HepG2 (cell line): ENCODE results near the gene XPO5. TPM values are rescaled to one million over a fixed set of nuclear protein-coding genes. Genes with fewer than 3 reads are reported as not detected.

Source experiments
- ETV6 ChIP-seq: sonication (generic); formaldehyde crosslinking; conservative IDR thresholded peaks from 2 replicates; pipeline ENCODE4 v1.4.0; 2020; ENCODE audit warnings: missing genetic modification reagents
- FIP1L1 ChIP-seq: fragments of 200-400 bp; formaldehyde crosslinking; IDR thresholded peaks from 2 replicates; pipeline ENCODE4 v1.6.1; 2018; ENCODE audit warnings: low read depth, mild to moderate bottlenecking, low read length, moderate library complexity, borderline replicate concordance; ENCODE audit not compliant: insufficient read depth
- FOXK2 ChIP-seq: fragments of 450-650 bp; IDR thresholded peaks from 2 replicates; pipeline ENCODE4 v1.6.1; 2016
- MEIS2 ChIP-seq: sonication (generic); formaldehyde crosslinking; IDR thresholded peaks from 2 replicates; pipeline ENCODE4 v1.9.0; 2021; ENCODE audit warnings: mild to moderate bottlenecking, missing genetic modification reagents
- PHF8 ChIP-seq: sonication (generic); formaldehyde crosslinking; IDR thresholded peaks from 2 replicates; pipeline ENCODE4 v1.5.0; 2020; ENCODE audit warnings: missing genetic modification reagents
- REXO4 ChIP-seq: sonication (generic); formaldehyde crosslinking; IDR thresholded peaks from 2 replicates; pipeline ENCODE4 v1.8.0; 2022; ENCODE audit warnings: missing genetic modification reagents, mild to moderate bottlenecking, borderline replicate concordance
- ZFP82 ChIP-seq: sonication (generic); formaldehyde crosslinking; IDR thresholded peaks from 2 replicates; pipeline ENCODE4 v1.5.1; 2020; ENCODE audit warnings: mild to moderate bottlenecking, missing genetic modification reagents, borderline replicate concordance
- ZKSCAN8 ChIP-seq: IDR thresholded peaks from 2 replicates; pipeline ENCODE4 v1.6.1; 2016; ENCODE audit warnings: borderline replicate concordance, missing genetic modification reagents, missing compliant biosample characterization
- ZNF282 ChIP-seq: fragments of 450-650 bp; IDR thresholded peaks from 2 replicates; pipeline ENCODE4 v1.6.1; 2018; ENCODE audit not compliant: partially characterized antibody
- ZNF326 ChIP-seq: sonication (generic); formaldehyde crosslinking; IDR thresholded peaks from 2 replicates; pipeline ENCODE4 v1.4.0; 2020; ENCODE audit warnings: missing genetic modification reagents, borderline replicate concordance
- ZNF33A ChIP-seq: sonication (generic); formaldehyde crosslinking; IDR thresholded peaks from 2 replicates; pipeline ENCODE4 v1.5.1; 2020; ENCODE audit warnings: missing genetic modification reagents, mild to moderate bottlenecking, moderate library complexity, borderline replicate concordance
- ZNF383 ChIP-seq: sonication (generic); formaldehyde crosslinking; IDR thresholded peaks from 2 replicates; pipeline ENCODE4 v1.4.0; 2020; ENCODE audit warnings: missing genetic modification reagents, mild to moderate bottlenecking, borderline replicate concordance
- ZNF558 ChIP-seq: sonication (generic); formaldehyde crosslinking; IDR thresholded peaks from 2 replicates; pipeline ENCODE4 v1.9.0; 2022; ENCODE audit warnings: mild to moderate bottlenecking, missing genetic modification reagents, borderline replicate concordance
- ZNF577 ChIP-seq: sonication (generic); formaldehyde crosslinking; IDR thresholded peaks from 2 replicates; pipeline ENCODE4 v1.4.0; 2020; ENCODE audit warnings: mild to moderate bottlenecking, low read depth, missing genetic modification reagents, borderline replicate concordance
- ZNF605 ChIP-seq: sonication (generic); formaldehyde crosslinking; IDR thresholded peaks from 2 replicates; pipeline ENCODE4 v1.8.0; 2022; ENCODE audit warnings: mild to moderate bottlenecking, missing genetic modification reagents
- ZNF703 ChIP-seq: sonication (generic); formaldehyde crosslinking; IDR thresholded peaks from 2 replicates; pipeline ENCODE4 v1.5.1; 2020; ENCODE audit warnings: missing genetic modification reagents, mild to moderate bottlenecking, moderate library complexity, borderline replicate concordance
- ZSCAN25 ChIP-seq: sonication (generic); formaldehyde crosslinking; IDR thresholded peaks from 2 replicates; pipeline ENCODE4 v1.8.0; 2022; ENCODE audit warnings: mild to moderate bottlenecking, missing genetic modification reagents
- ZSCAN9 ChIP-seq: IDR thresholded peaks from 2 replicates; pipeline ENCODE4 v1.6.1; 2016; ENCODE audit warnings: borderline replicate concordance
- polyA plus RNA-seq, 8 experiments: library from polyadenylated mRNA; depleted of rRNA in 3 of 8; stranded (reverse) in 7 of 8; unstranded in 1 of 8; fragments of >200 nt; fragmentation: Illumina TruSeq in 4 of 8; extraction: Trizol in 4 of 8; gene quantifications; 2 replicates each; pipeline versions ENCODE4 v1.2.1 to v1.2.3, GENCODE V29; 2011 to 2016; ENCODE audit warnings: low read depth in 4 of 8, missing spikeins in 1 of 8, mixed read lengths in 1 of 8; ENCODE audit not compliant: insufficient read depth in 1 of 8
- total RNA-seq, 5 experiments: library from RNA; depleted of rRNA; stranded (reverse); fragments of >200 nt; fragmentation: Illumina TruSeq; extraction: Trizol; gene quantifications; 2 replicates each; pipeline ENCODE4 v1.2.3, GENCODE V29; 2016; ENCODE audit warnings: low read depth in 1 of 5
- TF ChIP-seq, protein P1 (sequence below): sonication (generic); formaldehyde crosslinking; IDR thresholded peaks from 2 replicates; pipeline ENCODE4 v1.4.0; 2020; ENCODE audit warnings: mild to moderate bottlenecking, missing genetic modification reagents, borderline replicate concordance
- TF ChIP-seq, protein P2 (sequence below): sonication (generic); formaldehyde crosslinking; IDR thresholded peaks from 2 replicates; pipeline ENCODE4 v1.5.1; 2020; ENCODE audit warnings: missing genetic modification reagents, mild to moderate bottlenecking, borderline replicate concordance
- TF ChIP-seq, protein P3 (sequence below): sonication (generic); formaldehyde crosslinking; IDR thresholded peaks from 2 replicates; pipeline ENCODE4 v1.5.0; 2020; ENCODE audit warnings: mild to moderate bottlenecking, low read depth, missing genetic modification reagents, borderline replicate concordance
- TF ChIP-seq, protein P4 (sequence below): sonication (generic); formaldehyde crosslinking; conservative IDR thresholded peaks from 2 replicates; pipeline ENCODE4 v1.8.0; 2022; ENCODE audit warnings: mild to moderate bottlenecking, moderate library complexity, missing genetic modification reagents
- TF ChIP-seq, protein P5 (sequence below): sonication (generic); formaldehyde crosslinking; IDR thresholded peaks from 2 replicates; pipeline ENCODE4 v1.4.0; 2020; ENCODE audit warnings: missing genetic modification reagents, borderline replicate concordance

The XPO5 gene
- total and polyA plus RNA-seq, 2 of the 13 experiments (the other 11 are each of a cell fraction or from before 2014, with no cell fraction given), result 52.2 to 68.0 TPM

DNA sequence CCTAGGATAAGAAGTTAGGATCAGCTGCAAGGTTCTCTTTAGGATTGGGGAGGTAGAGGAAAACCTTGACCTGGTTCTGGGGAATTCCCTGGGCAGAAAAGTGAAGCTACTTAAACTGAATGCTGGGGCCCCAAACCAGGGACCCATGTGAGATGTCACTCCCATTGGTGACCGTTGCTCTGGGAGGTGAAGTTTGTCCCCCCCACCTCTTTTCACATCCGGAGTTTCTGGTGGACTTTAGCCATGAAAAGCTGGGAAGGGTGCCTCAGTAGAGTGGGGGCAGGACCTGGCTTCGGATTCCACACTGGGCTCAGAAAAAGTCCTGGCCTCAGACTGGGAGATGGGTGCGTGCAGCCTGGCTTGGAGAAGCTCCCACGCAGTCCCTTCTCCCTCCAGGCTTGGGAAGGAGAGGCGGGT is 85.3 kb downstream of the XPO5 start (continued):
- no peak for TF ChIP-seq FIP1L1
- TF ChIP-seq ZKSCAN8 (CRISPR knock-in tag), result no peak
- TF ChIP-seq FOXK2, result no peak
- TF ChIP-seq ZNF558, result no peak
- no peak for TF ChIP-seq ZNF326
- TF ChIP-seq ZNF577 (CRISPR knock-in tag), result no peak
- no peak for TF ChIP-seq PHF8 (CRISPR knock-in tag)
- TF ChIP-seq ZNF33A (CRISPR knock-in tag), result no peak
- TF ChIP-seq MEIS2 (CRISPR knock-in tag), result no peak; the same call in 1 of the 2 replicates
- TF ChIP-seq REXO4 (CRISPR knock-in tag), result no peak
- no peak for TF ChIP-seq ZNF282
- TF ChIP-seq ZSCAN25 (CRISPR knock-in tag), result no peak
- TF ChIP-seq ETV6 (CRISPR knock-in tag), result no peak
- TF ChIP-seq, protein P1, sequence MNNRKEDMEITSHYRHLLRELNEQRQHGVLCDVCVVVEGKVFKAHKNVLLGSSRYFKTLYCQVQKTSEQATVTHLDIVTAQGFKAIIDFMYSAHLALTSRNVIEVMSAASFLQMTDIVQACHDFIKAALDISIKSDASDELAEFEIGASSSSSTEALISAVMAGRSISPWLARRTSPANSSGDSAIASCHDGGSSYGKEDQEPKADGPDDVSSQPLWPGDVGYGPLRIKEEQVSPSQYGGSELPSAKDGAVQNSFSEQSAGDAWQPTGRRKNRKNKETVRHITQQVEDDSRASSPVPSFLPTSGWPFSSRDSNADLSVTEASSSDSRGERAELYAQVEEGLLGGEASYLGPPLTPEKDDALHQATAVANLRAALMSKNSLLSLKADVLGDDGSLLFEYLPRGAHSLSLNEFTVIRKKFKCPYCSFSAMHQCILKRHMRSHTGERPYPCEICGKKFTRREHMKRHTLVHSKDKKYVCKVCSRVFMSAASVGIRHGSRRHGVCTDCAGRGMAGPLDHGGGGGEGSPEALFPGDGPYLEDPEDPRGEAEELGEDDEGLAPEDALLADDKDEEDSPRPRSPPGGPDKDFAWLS (CRISPR knock-in tag), result no peak
- no peak for TF ChIP-seq ZNF383
- TF ChIP-seq, protein P2, sequence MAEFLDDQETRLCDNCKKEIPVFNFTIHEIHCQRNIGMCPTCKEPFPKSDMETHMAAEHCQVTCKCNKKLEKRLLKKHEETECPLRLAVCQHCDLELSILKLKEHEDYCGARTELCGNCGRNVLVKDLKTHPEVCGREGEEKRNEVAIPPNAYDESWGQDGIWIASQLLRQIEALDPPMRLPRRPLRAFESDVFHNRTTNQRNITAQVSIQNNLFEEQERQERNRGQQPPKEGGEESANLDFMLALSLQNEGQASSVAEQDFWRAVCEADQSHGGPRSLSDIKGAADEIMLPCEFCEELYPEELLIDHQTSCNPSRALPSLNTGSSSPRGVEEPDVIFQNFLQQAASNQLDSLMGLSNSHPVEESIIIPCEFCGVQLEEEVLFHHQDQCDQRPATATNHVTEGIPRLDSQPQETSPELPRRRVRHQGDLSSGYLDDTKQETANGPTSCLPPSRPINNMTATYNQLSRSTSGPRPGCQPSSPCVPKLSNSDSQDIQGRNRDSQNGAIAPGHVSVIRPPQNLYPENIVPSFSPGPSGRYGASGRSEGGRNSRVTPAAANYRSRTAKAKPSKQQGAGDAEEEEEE (CRISPR knock-in tag), result no peak
- TF ChIP-seq ZNF703 (CRISPR knock-in tag), result no peak
- TF ChIP-seq ZFP82 (CRISPR knock-in tag), result no peak
- TF ChIP-seq, protein P3, sequence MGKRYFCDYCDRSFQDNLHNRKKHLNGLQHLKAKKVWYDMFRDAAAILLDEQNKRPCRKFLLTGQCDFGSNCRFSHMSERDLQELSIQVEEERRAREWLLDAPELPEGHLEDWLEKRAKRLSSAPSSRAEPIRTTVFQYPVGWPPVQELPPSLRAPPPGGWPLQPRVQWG (CRISPR knock-in tag), result no peak
- no peak for TF ChIP-seq ZSCAN9 (CRISPR knock-in tag)
- TF ChIP-seq, protein P4, sequence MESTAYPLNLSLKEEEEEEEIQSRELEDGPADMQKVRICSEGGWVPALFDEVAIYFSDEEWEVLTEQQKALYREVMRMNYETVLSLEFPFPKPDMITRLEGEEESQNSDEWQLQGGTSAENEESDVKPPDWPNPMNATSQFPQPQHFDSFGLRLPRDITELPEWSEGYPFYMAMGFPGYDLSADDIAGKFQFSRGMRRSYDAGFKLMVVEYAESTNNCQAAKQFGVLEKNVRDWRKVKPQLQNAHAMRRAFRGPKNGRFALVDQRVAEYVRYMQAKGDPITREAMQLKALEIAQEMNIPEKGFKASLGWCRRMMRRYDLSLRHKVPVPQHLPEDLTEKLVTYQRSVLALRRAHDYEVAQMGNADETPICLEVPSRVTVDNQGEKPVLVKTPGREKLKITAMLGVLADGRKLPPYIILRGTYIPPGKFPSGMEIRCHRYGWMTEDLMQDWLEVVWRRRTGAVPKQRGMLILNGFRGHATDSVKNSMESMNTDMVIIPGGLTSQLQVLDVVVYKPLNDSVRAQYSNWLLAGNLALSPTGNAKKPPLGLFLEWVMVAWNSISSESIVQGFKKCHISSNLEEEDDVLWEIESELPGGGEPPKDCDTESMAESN, result peak; percentile 44; the same call in 1 of the 2 replicates
- TF ChIP-seq ZNF605 (CRISPR knock-in tag), result no peak
- TF ChIP-seq, protein P5, sequence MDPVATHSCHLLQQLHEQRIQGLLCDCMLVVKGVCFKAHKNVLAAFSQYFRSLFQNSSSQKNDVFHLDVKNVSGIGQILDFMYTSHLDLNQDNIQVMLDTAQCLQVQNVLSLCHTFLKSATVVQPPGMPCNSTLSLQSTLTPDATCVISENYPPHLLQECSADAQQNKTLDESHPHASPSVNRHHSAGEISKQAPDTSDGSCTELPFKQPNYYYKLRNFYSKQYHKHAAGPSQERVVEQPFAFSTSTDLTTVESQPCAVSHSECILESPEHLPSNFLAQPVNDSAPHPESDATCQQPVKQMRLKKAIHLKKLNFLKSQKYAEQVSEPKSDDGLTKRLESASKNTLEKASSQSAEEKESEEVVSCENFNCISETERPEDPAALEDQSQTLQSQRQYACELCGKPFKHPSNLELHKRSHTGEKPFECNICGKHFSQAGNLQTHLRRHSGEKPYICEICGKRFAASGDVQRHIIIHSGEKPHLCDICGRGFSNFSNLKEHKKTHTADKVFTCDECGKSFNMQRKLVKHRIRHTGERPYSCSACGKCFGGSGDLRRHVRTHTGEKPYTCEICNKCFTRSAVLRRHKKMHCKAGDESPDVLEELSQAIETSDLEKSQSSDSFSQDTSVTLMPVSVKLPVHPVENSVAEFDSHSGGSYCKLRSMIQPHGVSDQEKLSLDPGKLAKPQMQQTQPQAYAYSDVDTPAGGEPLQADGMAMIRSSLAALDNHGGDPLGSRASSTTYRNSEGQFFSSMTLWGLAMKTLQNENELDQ (CRISPR knock-in tag), result no peak
